K562 (cell line): ENCODE measurements around the gene RHBDF2. TPM values are rescaled to one million over a fixed set of nuclear protein-coding genes. Genes with fewer than 3 reads are reported as not detected.
A peak's percentile ranks its signal among the peaks of the same experiment; 100 is the strongest.

Experiments
- CHD7 ChIP-seq: fragments of 200-600 bp; sonication (generic); IDR thresholded peaks from one replicate; pipeline ENCODE4 v1.6.1; 2012; ENCODE audit warnings: mild to moderate bottlenecking, low read depth, low read length, inconsistent platforms
- HEY1 ChIP-seq: fragments of 250-450 bp; sonication (Bioruptor Pico); IDR thresholded peaks from 2 replicates; pipeline ENCODE4 v1.5.0; 2020; ENCODE audit warnings: mild to moderate bottlenecking, moderate library complexity, borderline replicate concordance
- NCOA4 ChIP-seq: fragments of 450-650 bp; IDR thresholded peaks from 2 replicates; pipeline ENCODE4 v1.6.1; 2018; ENCODE audit warnings: mild to moderate bottlenecking; ENCODE audit not compliant: partially characterized antibody
- PCBP2 ChIP-seq: fragments of 200-400 bp; formaldehyde crosslinking; IDR thresholded peaks from 2 replicates; pipeline ENCODE4 v1.6.1; 2018; ENCODE audit warnings: low read length, low read depth, mild to moderate bottlenecking, moderate library complexity; ENCODE audit not compliant: poor library complexity, severe bottlenecking
- PHTF2 ChIP-seq: fragments of 250-450 bp; sonication (Bioruptor Pico); IDR thresholded peaks from 2 replicates; pipeline ENCODE4 v1.5.0; 2021; ENCODE audit warnings: mild to moderate bottlenecking
- POLR2AphosphoS2 ChIP-seq: IDR thresholded peaks from 2 replicates; pipeline ENCODE4 v1.6.1; 2012; ENCODE audit warnings: low read length, improper control_type of control experiment
- POLR2AphosphoS5 ChIP-seq: IDR thresholded peaks from 2 replicates; pipeline ENCODE4 v1.6.1; 2011; ENCODE audit warnings: mild to moderate bottlenecking, low read depth, low read length, moderate library complexity; ENCODE audit not compliant: control insufficient read depth, insufficient read depth
- POLR3A ChIP-seq: IDR thresholded peaks from 2 replicates; pipeline ENCODE4 v1.6.1; 2011; ENCODE audit warnings: borderline replicate concordance, mild to moderate bottlenecking, moderate library complexity; ENCODE audit not compliant: insufficient read length, insufficient read depth; ENCODE audit errors: extremely low read depth
- RBM15 ChIP-seq: fragments of 200-400 bp; formaldehyde crosslinking; IDR thresholded peaks from 2 replicates; pipeline ENCODE4 v1.6.1; 2018; ENCODE audit warnings: mild to moderate bottlenecking, low read length, moderate library complexity; ENCODE audit not compliant: insufficient read depth
- SP1 ChIP-seq: sonication (generic); formaldehyde crosslinking; IDR thresholded peaks from 2 replicates; pipeline ENCODE4 v1.8.1; 2022; ENCODE audit warnings: mild to moderate bottlenecking, missing genetic modification reagents
- SRSF3 ChIP-seq: fragments of 200-400 bp; formaldehyde crosslinking; IDR thresholded peaks from 2 replicates; pipeline ENCODE4 v1.6.1; 2016; ENCODE audit warnings: mild to moderate bottlenecking, low read length, moderate library complexity; ENCODE audit not compliant: insufficient read depth
- ZBTB5 ChIP-seq: fragments of 450-650 bp; IDR thresholded peaks from 2 replicates; pipeline ENCODE4 v1.6.1; 2017; ENCODE audit warnings: antibody characterized with exemption
- ZNF324 ChIP-seq: fragments of 250-450 bp; sonication (Bioruptor Pico); IDR thresholded peaks from 2 replicates; pipeline ENCODE4 v1.4.0; 2020; ENCODE audit warnings: mild to moderate bottlenecking
- ZNF431 ChIP-seq: sonication (generic); formaldehyde crosslinking; IDR thresholded peaks from 2 replicates; pipeline ENCODE4 v1.8.0; 2022; ENCODE audit warnings: mild to moderate bottlenecking, missing genetic modification reagents
- polyA plus RNA-seq, 8 experiments: library from polyadenylated mRNA; depleted of rRNA in 4 of 8; stranded (reverse) in 5 of 8; unstranded in 3 of 8; fragments of >200 nt; fragmentation: Nextera tagmentation in 2 of 8; fragmentation: Illumina TruSeq in 1 of 8; extraction: Ambion mirVana in 2 of 8; extraction: Trizol in 1 of 8; gene quantifications; 2 replicates each; pipeline versions ENCODE4 v1.2.1 to v1.2.3, GENCODE V29; 2011 to 2014; ENCODE audit warnings: inconsistent platforms in 1 of 8, missing spikeins in 1 of 8
- total RNA-seq, 7 experiments: library from RNA; depleted of rRNA in 6 of 7; stranded (reverse); fragments of >200 nt in 6 of 7; fragmentation: Illumina TruSeq in 2 of 7; extraction: Trizol in 2 of 7; gene quantifications; 2 replicates each; pipeline versions ENCODE4 v1.2.1 to v1.2.3, GENCODE V29; 2011 to 2021; ENCODE audit warnings: low replicate concordance in 1 of 7

Gene RHBDF2
- total and polyA plus RNA-seq, 9 of the 15 experiments (the other 6 are each of a cell fraction or from before 2014, with no cell fraction given) = 0.04 to 2.8 (median 1.1) TPM

DNA sequence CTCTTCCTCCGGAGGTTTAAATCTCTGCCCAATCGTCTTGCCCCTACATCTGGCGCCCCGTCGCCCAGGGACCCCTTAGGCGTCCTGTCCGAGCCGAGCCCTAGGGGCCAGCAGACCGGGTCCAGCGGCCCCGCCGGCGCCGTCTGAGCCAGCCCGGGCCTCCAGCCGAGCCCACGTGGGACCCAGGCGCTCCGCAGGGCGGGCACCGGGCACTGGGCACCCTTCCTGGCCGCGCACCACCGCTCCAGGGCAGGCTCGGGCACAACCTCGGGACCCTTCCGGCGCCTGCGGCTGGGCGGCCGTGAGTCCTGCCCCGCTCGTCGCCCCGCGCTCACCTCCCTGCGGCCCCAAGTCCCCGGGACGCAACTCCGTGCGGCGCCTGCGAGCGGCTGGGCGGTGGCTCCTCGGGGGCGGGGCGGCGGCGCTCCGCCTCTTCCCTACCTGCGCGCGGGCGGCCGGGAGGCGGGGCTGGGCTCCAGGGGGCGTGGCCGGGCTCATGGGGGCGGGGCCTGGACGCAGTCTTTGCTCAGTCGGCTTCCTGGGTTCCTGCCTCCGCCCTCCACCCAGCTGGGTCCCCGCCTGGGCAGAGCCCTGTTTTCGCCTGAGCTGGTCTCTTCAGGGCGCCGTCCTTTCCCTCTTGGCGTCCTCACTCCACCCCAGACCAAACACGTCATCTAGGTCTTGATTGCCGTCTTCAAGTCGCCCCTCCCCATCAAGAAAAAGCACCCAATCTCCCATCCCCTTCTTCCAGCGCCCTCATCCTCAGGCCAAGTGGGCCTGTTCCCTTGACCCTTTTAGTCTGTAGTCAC, at the start of gene RHBDF2 (continued):
- TF ChIP-seq POLR3A (no peak), POLR2AphosphoS5 (no peak), ZNF431 (CRISPR knock-in tag) (no peak), POLR2AphosphoS2 (no peak), SRSF3 (no peak), SP1 (CRISPR knock-in tag) (peak; percentile 55; the same call in 1 of the 2 replicates), ZBTB5 (no peak), RBM15 (no peak), CHD7 (no peak), ZNF324 (CRISPR knock-in tag) (no peak), PHTF2 (CRISPR knock-in tag) (no peak), PCBP2 (no peak), NCOA4 (no peak), HEY1 (CRISPR knock-in tag) (no peak)
